Naive thymus-derived CD4-positive, alpha-beta T cell (primary cell): Measurements from ENCODE around the gene RAB3C. TPM values are rescaled to one million over a fixed set of nuclear protein-coding genes. Genes with fewer than 3 reads are reported as not detected.

Experiments
- ATAC-seq: fragments of 150-1000 bp; cut with Tn5 transposase; 2 replicates; pipeline ENCODE4 v1.10.0; 2021; ENCODE audit warnings: mild to moderate bottlenecking, moderate library complexity
- CTCF ChIA-PET: fragments of 350-600 bp; sonication (Branson Sonifier 250); formaldehyde crosslinking; loops from one replicate; lab custom pipeline; 2021; ENCODE audit warnings: antibody characterized with exemption; lab: Charles Lee
- POLR2A ChIA-PET: fragments of 350-600 bp; sonication (Branson Sonifier 250); formaldehyde crosslinking; loops from one replicate; lab custom pipeline; 2021; ENCODE audit warnings: antibody characterized with exemption, inconsistent platforms; lab: Charles Lee
- DNase-seq, 9 donors: peaks; one replicate each; pipeline versions ENCODE4 v3.0.0 to v3.0.0-alpha.2; 2020 to 2022; ENCODE audit warnings: mixed read lengths in 1 of 9
- H3K27ac ChIP-seq: one replicate; pipeline ENCODE4 v1.7.0; 2013; ENCODE audit warnings: mild to moderate bottlenecking, low read depth, low read length, moderate library complexity
- H3K27me3 ChIP-seq, 2 donors: one replicate each; pipeline ENCODE4 v1.7.0; 2013; ENCODE audit warnings: low read length in 2 of 2, mild to moderate bottlenecking in 2 of 2, moderate library complexity in 2 of 2; ENCODE audit not compliant: control insufficient read depth in 2 of 2, insufficient read depth in 2 of 2
- H3K36me3 ChIP-seq, 3 experiments: 1 replicate in 2 of 3; 2 replicates in 1 of 3; pipeline ENCODE4 v1.7.0; 2013; ENCODE audit warnings: low read length in 3 of 3, mild to moderate bottlenecking in 3 of 3, moderate library complexity in 1 of 3; ENCODE audit not compliant: insufficient read depth in 3 of 3, control insufficient read depth in 2 of 3
- H3K4me1 ChIP-seq, 2 donors: one replicate each; pipeline ENCODE4 v1.7.0; 2013; ENCODE audit warnings: low read length in 2 of 2, mild to moderate bottlenecking in 2 of 2, moderate library complexity in 1 of 2; ENCODE audit not compliant: control insufficient read depth in 2 of 2, insufficient read depth in 2 of 2
- H3K4me3 ChIP-seq: 2 replicates; pipeline ENCODE4 v1.7.0; 2013; ENCODE audit warnings: mild to moderate bottlenecking, low read length
- H3K9me3 ChIP-seq, 3 experiments: 1 replicate in 2 of 3; 2 replicates in 1 of 3; pipeline ENCODE4 v1.7.0; 2013; ENCODE audit warnings: low read length in 3 of 3; ENCODE audit not compliant: control insufficient read depth in 2 of 3
- H3K27ac Mint-ChIP-seq, 9 donors: one replicate each; pipeline ENCODE4 v1.8.0; 2020 to 2022; ENCODE audit warnings: mixed read lengths in 9 of 9, mild to moderate bottlenecking in 8 of 9, moderate library complexity in 5 of 9, inconsistent platforms in 2 of 9
- H3K27me3 Mint-ChIP-seq, 5 donors: one replicate each; pipeline ENCODE4 v1.8.0; 2021 to 2022; ENCODE audit warnings: mixed read lengths in 5 of 5, mild to moderate bottlenecking in 1 of 5
- H3K36me3 Mint-ChIP-seq, 5 donors: one replicate each; pipeline ENCODE4 v1.8.0; 2020 to 2022; ENCODE audit warnings: mixed read lengths in 5 of 5, mild to moderate bottlenecking in 3 of 5, inconsistent platforms in 1 of 5
- H3K4me1 Mint-ChIP-seq, 7 donors: one replicate each; pipeline ENCODE4 v1.8.0; 2020 to 2022; ENCODE audit warnings: mixed read lengths in 7 of 7, mild to moderate bottlenecking in 3 of 7, inconsistent platforms in 1 of 7
- H3K4me3 Mint-ChIP-seq, 10 donors: one replicate each; pipeline ENCODE4 v1.8.0; 2020 to 2022; ENCODE audit warnings: mild to moderate bottlenecking in 10 of 10, mixed read lengths in 10 of 10, moderate library complexity in 6 of 10, inconsistent platforms in 2 of 10
- H3K9me3 Mint-ChIP-seq, 11 donors: one replicate each; pipeline ENCODE4 v1.8.0; 2020 to 2022; ENCODE audit warnings: mixed read lengths in 11 of 11, mild to moderate bottlenecking in 4 of 11, inconsistent platforms in 1 of 11, moderate library complexity in 1 of 11
- intact Hi-C, 2 donors: fragments of 100-400 bp; cut with micrococcal nuclease; formaldehyde crosslinking; loops; one replicate each; pipeline ENCODE4 v1.15.1; 2023
- polyA plus RNA-seq, 2 donors: library from polyadenylated mRNA; unstranded; fragments of 300-500 nt; fragmentation: Illumina TruSeq; gene quantifications; one replicate each; pipeline ENCODE4 v1.2.3, GENCODE V29; 2021
- total RNA-seq, 6 experiments: library from RNA in 5 of 6; stranded (reverse) in 5 of 6; gene quantifications; 1 replicate in 5 of 6; 2 replicates in 1 of 6; pipeline ENCODE4 v1.2.3 and lab custom pipeline; 2021 to 2026

Gene RAB3C
- total and polyA plus RNA-seq, 7 experiments from 2014 or later = not detected

DNA sequence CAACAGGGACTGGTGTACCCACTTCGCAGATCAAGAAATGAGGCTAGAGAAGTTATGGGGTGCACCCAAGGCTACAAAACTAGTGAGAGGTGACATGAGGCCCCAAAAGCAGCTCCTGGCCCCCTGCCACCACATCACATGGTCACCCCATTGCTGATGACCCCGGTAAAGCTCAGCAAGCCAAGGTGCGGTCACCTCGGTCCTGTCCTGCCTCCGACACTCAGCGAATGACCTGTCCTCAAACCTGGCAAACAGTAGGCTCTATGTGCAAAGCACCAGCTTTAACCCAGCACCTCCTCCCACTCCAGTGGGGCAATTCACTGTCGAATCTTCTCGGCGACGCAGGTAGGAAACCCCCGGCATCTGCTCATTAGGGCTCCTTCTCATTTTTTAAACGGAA is 307.4 kb downstream of the RAB3C start:
- Histone ChIP-seq H3K36me3 (no peaks in the 10 kb centered on the region), H3K4me1 (peaks cover 0 to 10% of the 10 kb centered on the region in 2 donors), H3K27me3 (no peaks in the 10 kb centered on the region), H3K9me3 (no peaks in the 10 kb centered on the region), H3K27ac (no peak overlapping the region), H3K4me3 (no peak overlapping the region)
- no peak for DNase-seq
- H3K4me3 Mint-ChIP-seq = no peak overlapping the region
- no peaks in the 10 kb centered on the region for H3K36me3 Mint-ChIP-seq
- peaks cover 21 to 41% (median 29%) of the 10 kb centered on the region in 7 donors for H3K4me1 Mint-ChIP-seq
- ChIA-PET POLR2A (no interaction called here), CTCF (interaction anchor here (0.8 to 7.3 kb wide), 3 partner anchors 144 to 284 kb away, joined by 3 to 73 read pairs (median 4); no protein-coding TSS in a partner anchor)
- H3K27me3 Mint-ChIP-seq = peaks cover 0 to 4% (median 0%) of the 10 kb centered on the region in 5 donors
- ATAC-seq = no peak
- intact Hi-C loops = loop anchor here in 1 of 2 donors (5.0 kb wide), 1 partner anchor 117 kb away; no protein-coding TSS in a partner anchor
- no peaks in the 10 kb centered on the region for H3K9me3 Mint-ChIP-seq
- peak overlapping the region in 1 of 9 donors; percentile 27 for H3K27ac Mint-ChIP-seq

DNA sequence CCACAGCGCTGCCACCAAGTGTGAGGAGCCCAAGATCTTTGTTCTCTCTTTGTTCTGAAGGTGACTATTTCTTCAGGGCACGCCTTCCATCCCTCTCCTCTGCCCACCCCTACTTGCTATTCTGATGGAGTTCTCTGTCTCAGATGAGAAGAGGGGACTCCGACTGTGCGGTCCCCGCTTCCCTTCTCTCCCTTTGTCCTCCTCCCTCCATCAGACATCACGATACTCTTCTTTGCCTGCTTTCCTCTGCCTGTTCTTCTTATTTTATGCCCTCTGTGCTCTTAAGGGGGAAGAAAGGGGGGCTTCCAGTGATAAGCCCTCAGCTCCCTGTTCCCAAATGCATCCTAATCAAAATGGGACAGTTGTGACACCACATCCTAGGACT is 307.8 kb downstream of the RAB3C start:
- no peak overlapping the region for H3K4me3 Mint-ChIP-seq
- no peak for DNase-seq

DNA sequence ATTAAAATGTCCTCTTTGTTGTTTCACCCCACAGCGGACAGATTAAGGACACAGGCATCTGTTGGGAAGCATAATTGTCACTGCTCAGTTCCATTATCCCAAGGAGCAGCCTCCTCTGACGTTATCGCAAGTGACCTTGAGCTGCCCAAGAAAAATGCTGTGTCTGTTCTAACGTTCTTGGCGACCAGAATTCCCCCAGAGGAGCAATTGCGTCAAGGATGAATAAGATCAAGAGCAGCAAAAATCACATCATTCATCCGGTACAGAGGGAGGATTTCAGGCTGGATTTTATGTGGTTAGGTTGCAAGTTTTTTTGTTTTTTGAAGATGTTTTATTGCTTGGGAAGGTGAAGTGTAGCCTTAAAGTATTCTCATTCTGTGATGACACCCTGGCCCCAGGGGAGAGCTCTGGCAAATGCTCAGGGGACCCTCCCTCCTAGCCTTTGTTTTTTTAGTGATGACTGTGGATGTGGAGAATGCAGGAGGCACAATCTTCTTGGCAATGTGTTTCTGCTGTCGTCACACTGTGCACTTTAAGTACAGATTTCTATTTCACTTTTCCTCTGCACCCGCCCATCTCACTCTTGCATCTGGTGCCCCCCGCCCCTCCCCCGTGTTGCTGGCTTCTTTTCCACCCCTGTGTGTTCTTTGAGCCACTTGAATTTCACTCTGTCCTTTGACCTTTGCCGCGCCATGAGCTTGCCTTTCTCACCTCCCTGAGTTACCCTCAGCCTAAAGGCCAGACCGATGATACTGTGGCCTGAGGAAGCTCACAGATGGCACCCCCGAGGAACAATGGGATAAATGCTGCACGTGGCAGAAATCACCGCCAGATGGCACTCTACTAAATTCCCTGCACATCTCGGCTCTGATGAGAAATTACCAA is 308.5 kb downstream of the RAB3C start:
- ATAC-seq (peak; percentile 74), DNase-seq (peak; percentile 8 to 60 (median 48))

More for the DNA sequence above, 307.8 kb downstream of the RAB3C start:
- Histone ChIP-seq H3K9me3 (no peaks in the 10 kb centered on the region), H3K27ac (no peak overlapping the region), H3K36me3 (no peaks in the 10 kb centered on the region), H3K27me3 (no peaks in the 10 kb centered on the region), H3K4me1 (peaks cover 0 to 10% of the 10 kb centered on the region in 2 donors), H3K4me3 (no peak overlapping the region)
- no peak for ATAC-seq
- peaks cover 0 to 4% (median 0%) of the 10 kb centered on the region in 5 donors for H3K27me3 Mint-ChIP-seq
- no peaks in the 10 kb centered on the region for H3K36me3 Mint-ChIP-seq
- H3K9me3 Mint-ChIP-seq = no peaks in the 10 kb centered on the region
- peaks cover 21 to 41% (median 29%) of the 10 kb centered on the region in 7 donors for H3K4me1 Mint-ChIP-seq
- ChIA-PET POLR2A (no interaction called here), CTCF (interaction anchor here (0.6 to 7.3 kb wide), 9 partner anchors 10 to 300 kb away, joined by 3 to 73 read pairs (median 3); no protein-coding TSS in a partner anchor)
- intact Hi-C loops = loop anchor here (1.0 to 5.0 kb wide), 4 partner anchors 117 to 284 kb away; no protein-coding TSS in a partner anchor
- H3K27ac Mint-ChIP-seq = peak overlapping the region in 4 of 9 donors; percentile 0 to 27 (median 10)

DNA sequence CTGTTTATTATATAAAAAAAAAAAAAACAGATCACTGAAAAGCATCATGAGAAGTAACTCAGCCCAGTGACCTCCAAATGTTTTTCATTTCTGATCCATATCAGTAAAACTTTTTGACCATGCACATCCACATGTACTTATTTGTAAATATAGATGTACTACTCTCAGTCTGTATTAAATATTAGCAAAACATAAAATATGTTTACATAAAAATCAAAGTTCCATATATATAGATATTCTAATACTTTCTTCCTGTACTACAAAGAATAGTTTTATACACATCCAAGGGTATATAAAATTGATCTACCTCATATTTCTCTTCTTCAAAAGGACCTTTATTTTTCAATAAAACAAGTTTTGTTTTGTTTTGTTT is 309.1 kb downstream of the RAB3C start:
- Mint-ChIP-seq H3K27ac (peak overlapping the region in 2 of 9 donors; percentile 3 to 66), H3K36me3 (no peaks in the 10 kb centered on the region)
- intact Hi-C loops = loop anchor here (1.0 to 5.0 kb wide), 4 partner anchors 115 to 282 kb away; no protein-coding TSS in a partner anchor

More for the DNA sequence above, 308.5 kb downstream of the RAB3C start:
- Histone ChIP-seq H3K36me3 (no peaks in the 10 kb centered on the region), H3K4me3 (no peak overlapping the region), H3K27me3 (no peaks in the 10 kb centered on the region), H3K4me1 (peaks cover 0 to 10% of the 10 kb centered on the region in 2 donors), H3K27ac (no peak overlapping the region), H3K9me3 (no peaks in the 10 kb centered on the region)
- ChIA-PET CTCF (interaction anchor here (0.6 to 7.3 kb wide), 17 partner anchors 9 to 438 kb away, joined by 3 to 73 read pairs (median 3); no protein-coding TSS in a partner anchor), POLR2A (no interaction called here)
- intact Hi-C loops = loop anchor here (1.0 to 5.0 kb wide), 4 partner anchors 116 to 283 kb away; no protein-coding TSS in a partner anchor
- peaks cover 0 to 4% (median 0%) of the 10 kb centered on the region in 5 donors for H3K27me3 Mint-ChIP-seq
- H3K27ac Mint-ChIP-seq = peak overlapping the region in 6 of 9 donors; percentile 3 to 78 (median 50)
- H3K36me3 Mint-ChIP-seq = no peaks in the 10 kb centered on the region
- H3K9me3 Mint-ChIP-seq = no peaks in the 10 kb centered on the region
- H3K4me1 Mint-ChIP-seq = peaks cover 18 to 38% (median 28%) of the 10 kb centered on the region in 7 donors
- H3K4me3 Mint-ChIP-seq = peak overlapping the region in 7 of 10 donors; percentile 35 to 78 (median 49)

DNA sequence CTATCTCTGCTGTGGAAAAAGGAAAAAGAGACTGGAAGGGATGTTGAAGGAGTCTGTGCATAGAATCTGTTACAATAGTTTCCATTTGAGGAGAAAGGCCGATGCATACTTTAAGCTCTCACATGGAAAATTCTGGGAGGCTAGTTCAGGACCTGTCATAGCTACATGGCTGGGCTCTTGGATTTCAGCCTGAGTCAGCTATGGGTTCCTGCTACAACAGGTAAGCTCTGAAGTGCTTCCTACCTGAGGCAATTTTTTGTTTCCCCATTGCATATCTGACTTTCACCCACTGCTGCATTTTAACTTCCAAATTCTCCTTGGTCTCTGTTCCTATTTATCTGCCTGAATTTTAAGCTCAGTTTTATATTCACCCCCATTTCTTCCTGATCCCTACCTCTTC is 310.7 kb downstream of the RAB3C start:
- Histone ChIP-seq H3K27me3 (no peaks in the 10 kb centered on the region), H3K9me3 (no peaks in the 10 kb centered on the region), H3K4me1 (no peaks in the 10 kb centered on the region), H3K4me3 (no peak overlapping the region), H3K27ac (no peak overlapping the region), H3K36me3 (no peaks in the 10 kb centered on the region)
- H3K27ac Mint-ChIP-seq = no peak overlapping the region
- no peaks in the 10 kb centered on the region for H3K9me3 Mint-ChIP-seq
- POLR2A ChIA-PET = no interaction called here
- no peak for ATAC-seq
- H3K27me3 Mint-ChIP-seq = peaks cover 0 to 2% (median 0%) of the 10 kb centered on the region in 5 donors
- intact Hi-C loops = loop anchor here in 1 of 2 donors (5.0 kb wide), 1 partner anchor 114 kb away; no protein-coding TSS in a partner anchor
- peaks cover 4 to 16% (median 6%) of the 10 kb centered on the region in 7 donors for H3K4me1 Mint-ChIP-seq
- no peak overlapping the region for H3K4me3 Mint-ChIP-seq
- CTCF ChIA-PET = interaction anchor here (0.8 to 7.3 kb wide), 13 partner anchors 14 to 908 kb away, joined by 3 to 73 read pairs (median 3); no protein-coding TSS in a partner anchor
- no peaks in the 10 kb centered on the region for H3K36me3 Mint-ChIP-seq
- no peak for DNase-seq

More for the DNA sequence above, 309.1 kb downstream of the RAB3C start:
- Histone ChIP-seq H3K9me3 (no peaks in the 10 kb centered on the region), H3K36me3 (no peaks in the 10 kb centered on the region), H3K4me1 (peaks cover 0 to 7% of the 10 kb centered on the region in 2 donors), H3K27ac (no peak overlapping the region), H3K4me3 (no peak overlapping the region), H3K27me3 (no peaks in the 10 kb centered on the region)
- ATAC-seq = no peak
- peaks cover 0 to 2% (median 0%) of the 10 kb centered on the region in 5 donors for H3K27me3 Mint-ChIP-seq
- DNase-seq = no peak
- CTCF ChIA-PET = interaction anchor here (0.7 to 7.3 kb wide), 13 partner anchors 9 to 475 kb away, joined by 3 to 73 read pairs (median 4); no protein-coding TSS in a partner anchor
- peak overlapping the region in 1 of 10 donors; percentile 49 for H3K4me3 Mint-ChIP-seq
- peaks cover 12 to 32% (median 22%) of the 10 kb centered on the region in 7 donors for H3K4me1 Mint-ChIP-seq
- no peaks in the 10 kb centered on the region for H3K9me3 Mint-ChIP-seq
- POLR2A ChIA-PET = no interaction called here

DNA sequence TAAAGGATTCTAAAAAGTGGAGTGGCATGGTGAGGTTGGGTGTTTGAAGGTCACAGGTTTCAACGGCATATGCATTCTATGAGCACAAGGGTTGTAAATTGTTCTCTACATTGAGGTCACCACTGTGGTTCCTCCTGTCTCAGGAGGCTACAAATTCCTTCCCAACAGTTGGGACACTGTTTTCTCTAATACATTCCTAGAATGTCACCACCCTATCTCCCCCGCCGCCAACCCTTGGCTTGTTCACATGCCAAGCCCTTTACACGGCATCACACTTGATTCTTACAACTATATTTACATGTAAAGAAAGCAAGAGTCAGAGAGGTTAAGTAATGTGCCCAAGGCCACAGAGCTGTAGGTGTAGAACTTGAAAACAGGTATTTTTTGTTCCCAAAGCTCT is 315.1 kb downstream of the RAB3C start:
- Mint-ChIP-seq H3K9me3 (no peaks in the 10 kb centered on the region), H3K4me1 (no peaks in the 10 kb centered on the region), H3K27ac (no peak overlapping the region), H3K27me3 (peaks cover 0 to 5% (median 0%) of the 10 kb centered on the region in 5 donors), H3K4me3 (no peak overlapping the region), H3K36me3 (no peaks in the 10 kb centered on the region)
- intact Hi-C loops = no loop called here
- ATAC-seq = no peak
- Histone ChIP-seq H3K36me3 (no peaks in the 10 kb centered on the region), H3K27ac (no peak overlapping the region), H3K27me3 (no peaks in the 10 kb centered on the region), H3K9me3 (no peaks in the 10 kb centered on the region), H3K4me1 (no peaks in the 10 kb centered on the region), H3K4me3 (no peak overlapping the region)
- ChIA-PET POLR2A (no interaction called here), CTCF (interaction anchor here (1.8 kb wide), 2 partner anchors 11 to 277 kb away, joined by 5 read pairs; no protein-coding TSS in a partner anchor)
- DNase-seq = no peak
